Fibroblast of lung (primary cell): Measurements from ENCODE around the gene CLEC16A.

Experiments used
- EZH2 ChIP-seq: IDR thresholded peaks from 2 replicates; pipeline ENCODE4 v1.5.1; 2012; ENCODE audit warnings: low read length, control low read depth, mild to moderate bottlenecking; ENCODE audit errors: missing control alignments
- TF ChIP-seq, protein P1 (sequence below), 2 donors: IDR thresholded peaks in 1 of 2; conservative IDR thresholded peaks in 1 of 2; 1 replicate in 1 of 2; 2 replicates in 1 of 2; pipeline ENCODE4 v1.5.1; 2011 to 2012; ENCODE audit warnings: low read length in 2 of 2, control low read depth in 1 of 2, inconsistent platforms in 1 of 2, low read depth in 1 of 2, mild to moderate bottlenecking in 1 of 2

GRCh38 chr16:10954903-10955302 lies 10.5 kb downstream of the CLEC16A start:
- no peak for TF ChIP-seq EZH2
- TF ChIP-seq, protein P1, sequence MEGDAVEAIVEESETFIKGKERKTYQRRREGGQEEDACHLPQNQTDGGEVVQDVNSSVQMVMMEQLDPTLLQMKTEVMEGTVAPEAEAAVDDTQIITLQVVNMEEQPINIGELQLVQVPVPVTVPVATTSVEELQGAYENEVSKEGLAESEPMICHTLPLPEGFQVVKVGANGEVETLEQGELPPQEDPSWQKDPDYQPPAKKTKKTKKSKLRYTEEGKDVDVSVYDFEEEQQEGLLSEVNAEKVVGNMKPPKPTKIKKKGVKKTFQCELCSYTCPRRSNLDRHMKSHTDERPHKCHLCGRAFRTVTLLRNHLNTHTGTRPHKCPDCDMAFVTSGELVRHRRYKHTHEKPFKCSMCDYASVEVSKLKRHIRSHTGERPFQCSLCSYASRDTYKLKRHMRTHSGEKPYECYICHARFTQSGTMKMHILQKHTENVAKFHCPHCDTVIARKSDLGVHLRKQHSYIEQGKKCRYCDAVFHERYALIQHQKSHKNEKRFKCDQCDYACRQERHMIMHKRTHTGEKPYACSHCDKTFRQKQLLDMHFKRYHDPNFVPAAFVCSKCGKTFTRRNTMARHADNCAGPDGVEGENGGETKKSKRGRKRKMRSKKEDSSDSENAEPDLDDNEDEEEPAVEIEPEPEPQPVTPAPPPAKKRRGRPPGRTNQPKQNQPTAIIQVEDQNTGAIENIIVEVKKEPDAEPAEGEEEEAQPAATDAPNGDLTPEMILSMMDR (conservative IDR thresholded peaks at IDR 0.05 in 1 of 2, IDR thresholded peaks at IDR 0.05 in 1 of 2; ENCODE audit: low read depth in 1 of 2, low read length in 2 of 2), result no peak
